ENCODE results near the gene MFSD11. TPM values are rescaled to one million over a fixed set of nuclear protein-coding genes. Genes with fewer than 3 reads are reported as not detected.
A peak's percentile ranks its signal among the peaks of the same experiment; 100 is the strongest.

The MFSD11 gene
- total and polyA plus RNA-seq, 3 experiments from 2014 or later = 22.3 to 28.4 (median 22.9) TPM

DNA sequence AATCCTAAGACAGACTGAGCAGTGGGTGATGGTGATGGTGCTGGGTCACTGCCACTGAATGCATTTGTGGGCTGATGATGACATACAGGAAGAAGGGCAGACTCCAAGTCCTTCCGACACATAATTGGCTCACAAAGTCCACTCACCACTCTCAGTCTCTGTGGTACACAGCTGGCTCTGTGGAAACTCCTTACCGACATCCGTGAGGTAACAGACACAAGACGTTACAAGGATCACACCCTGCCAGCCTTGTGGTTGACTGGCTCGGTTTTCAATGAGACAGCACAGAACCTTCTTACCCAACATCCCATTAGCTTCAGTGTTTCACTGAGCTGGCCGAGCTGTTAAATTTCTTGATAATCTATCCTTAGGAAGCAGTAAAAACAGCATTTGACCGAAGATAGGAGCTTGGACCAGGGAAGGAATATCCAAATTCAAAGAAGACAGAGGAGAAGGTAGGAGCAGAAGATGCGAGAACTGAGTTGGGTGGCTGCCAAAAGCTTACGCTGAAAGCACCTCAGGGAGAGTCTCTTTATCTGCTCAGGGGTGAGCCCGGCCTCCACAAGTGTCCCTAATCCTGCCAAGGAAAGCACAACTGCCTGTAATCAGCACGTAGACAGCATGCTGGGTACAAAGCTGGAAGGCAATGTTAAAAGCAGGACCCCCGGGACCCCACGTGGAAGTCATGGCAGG lies 21.6 kb upstream of the MFSD11 start:
- Mint-ChIP-seq H3K4me3 (peak overlapping the region; percentile 37 to 76 (median 71)), H3K4me1 (peaks cover 45 to 69% (median 46%) of the 10 kb centered on the region in 3 donors), H3K27me3 (no peaks in the 10 kb centered on the region), H3K36me3 (peaks cover 9 to 73% (median 14%) of the 10 kb centered on the region in 3 donors), H3K9me3 (no peaks in the 10 kb centered on the region), H3K27ac (peak overlapping the region; percentile 91 to 99 (median 98))
- Histone ChIP-seq H3K4me3 (ENCODE audit: low read length) (no peak overlapping the region), H3K9me3 (ENCODE audit: low read length) (no peaks in the 10 kb centered on the region), H3K27me3 (ENCODE audit: insufficient read depth, low read length, poor library complexity, severe bottlenecking) (no peaks in the 10 kb centered on the region), H3K36me3 (ENCODE audit: insufficient read depth, low read length) (peaks cover 44% of the 10 kb centered on the region), H3K4me1 (ENCODE audit: insufficient read depth, low read length) (peaks cover 33% of the 10 kb centered on the region), H3K27ac (ENCODE audit: low read depth, low read length) (peak overlapping the region; percentile 68)
- DNase-seq = peak; percentile 69 to 94 (median 84)
- CTCF ChIA-PET = interaction anchor here (0.9 to 5.7 kb wide), 7 partner anchors 10 to 193 kb away, joined by 3 to 52 read pairs (median 4); partner anchors contain the start of genes JMJD6 and METTL23
- POLR2A ChIA-PET = interaction anchor here (0.8 to 5.8 kb wide), 5 partner anchors 11 to 223 kb away, joined by 3 to 51 read pairs (median 6); partner anchors contain the start of genes JMJD6, METTL23, MFSD11 and SRSF2

DNA sequence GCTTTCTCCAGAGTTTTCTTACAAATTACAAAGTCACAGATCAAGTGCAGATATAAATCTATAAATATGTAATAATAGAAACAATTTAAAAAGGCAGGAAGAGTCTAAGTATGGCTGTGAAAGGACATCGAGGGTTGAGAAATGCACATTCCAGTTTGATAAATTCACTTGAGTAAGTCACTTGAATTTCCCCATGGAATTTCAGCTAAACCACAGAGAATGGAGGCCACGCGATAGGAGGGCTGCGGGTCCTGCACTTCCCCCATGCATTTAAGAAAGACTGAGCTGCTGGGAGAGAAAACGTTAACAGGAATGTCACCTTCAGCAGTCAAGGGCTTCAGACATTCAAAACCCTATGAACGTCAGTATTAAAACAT lies 21.1 kb upstream of the MFSD11 start:
- Histone ChIP-seq H3K9me3 (ENCODE audit: low read length) (no peaks in the 10 kb centered on the region), H3K4me1 (ENCODE audit: insufficient read depth, low read length) (peaks cover 31% of the 10 kb centered on the region), H3K4me3 (ENCODE audit: low read length) (no peak overlapping the region), H3K27me3 (ENCODE audit: insufficient read depth, low read length, poor library complexity, severe bottlenecking) (no peaks in the 10 kb centered on the region), H3K27ac (ENCODE audit: low read depth, low read length) (peak overlapping the region; percentile 68), H3K36me3 (ENCODE audit: insufficient read depth, low read length) (peaks cover 49% of the 10 kb centered on the region)
- Mint-ChIP-seq H3K27me3 (no peaks in the 10 kb centered on the region), H3K9me3 (no peaks in the 10 kb centered on the region), H3K36me3 (peaks cover 14 to 78% (median 18%) of the 10 kb centered on the region in 3 donors), H3K27ac (peak overlapping the region; percentile 91 to 99 (median 98)), H3K4me1 (peaks cover 46 to 69% (median 48%) of the 10 kb centered on the region in 3 donors), H3K4me3 (peak overlapping the region in 5 of 7 donors; percentile 57 to 76 (median 71))
- ChIA-PET POLR2A (interaction anchor here (0.8 to 5.8 kb wide), 5 partner anchors 10 to 224 kb away, joined by 3 to 51 read pairs (median 6); partner anchors contain the start of genes JMJD6, METTL23, MFSD11 and SRSF2), CTCF (interaction anchor here (0.9 to 5.7 kb wide), 8 partner anchors 8 to 193 kb away, joined by 3 to 52 read pairs (median 5); partner anchors contain the start of genes JMJD6 and METTL23)
- no peak for DNase-seq

DNA sequence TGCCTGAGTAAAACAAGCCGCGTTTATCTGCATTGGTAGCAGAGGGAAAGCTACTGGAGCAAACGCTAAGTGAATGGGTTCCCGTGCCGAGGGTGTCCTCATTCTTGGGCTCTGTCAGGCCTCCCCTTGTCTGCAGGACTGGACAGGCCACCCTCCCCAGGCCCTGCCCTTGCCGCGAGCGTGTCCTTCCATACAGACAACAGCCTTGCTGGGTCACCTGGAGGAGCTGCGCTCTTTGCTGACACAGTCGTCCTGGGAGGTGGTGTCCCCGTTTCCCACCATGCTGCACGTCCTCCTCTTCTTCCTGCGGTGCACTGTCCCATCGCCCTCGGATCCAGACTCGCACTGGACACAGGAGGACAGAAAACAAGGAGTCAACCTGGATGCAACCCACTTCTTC lies 19.4 kb upstream of the MFSD11 start:
- ChIA-PET POLR2A (no interaction called here), CTCF (interaction anchor here (1.7 to 5.7 kb wide), 3 partner anchors 8 to 195 kb away, joined by 5 to 52 read pairs (median 7); partner anchors contain the start of genes JMJD6 and METTL23)
- no peaks in the 10 kb centered on the region for H3K27me3 Mint-ChIP-seq
- no peak for DNase-seq
- peak overlapping the region; percentile 50 to 99 (median 87) for H3K27ac Mint-ChIP-seq
- Histone ChIP-seq H3K27ac (ENCODE audit: low read depth, low read length) (no peak overlapping the region), H3K27me3 (ENCODE audit: insufficient read depth, low read length, poor library complexity, severe bottlenecking) (no peaks in the 10 kb centered on the region), H3K4me1 (ENCODE audit: insufficient read depth, low read length) (peaks cover 36% of the 10 kb centered on the region), H3K36me3 (ENCODE audit: insufficient read depth, low read length) (peaks cover 60% of the 10 kb centered on the region), H3K9me3 (ENCODE audit: low read length) (no peaks in the 10 kb centered on the region), H3K4me3 (ENCODE audit: low read length) (no peak overlapping the region)
- H3K4me3 Mint-ChIP-seq = peak overlapping the region in 1 of 7 donors; percentile 61
- H3K36me3 Mint-ChIP-seq = peaks cover 19 to 87% (median 22%) of the 10 kb centered on the region in 3 donors
- H3K9me3 Mint-ChIP-seq = no peaks in the 10 kb centered on the region
- peaks cover 48 to 77% (median 52%) of the 10 kb centered on the region in 3 donors for H3K4me1 Mint-ChIP-seq

DNA sequence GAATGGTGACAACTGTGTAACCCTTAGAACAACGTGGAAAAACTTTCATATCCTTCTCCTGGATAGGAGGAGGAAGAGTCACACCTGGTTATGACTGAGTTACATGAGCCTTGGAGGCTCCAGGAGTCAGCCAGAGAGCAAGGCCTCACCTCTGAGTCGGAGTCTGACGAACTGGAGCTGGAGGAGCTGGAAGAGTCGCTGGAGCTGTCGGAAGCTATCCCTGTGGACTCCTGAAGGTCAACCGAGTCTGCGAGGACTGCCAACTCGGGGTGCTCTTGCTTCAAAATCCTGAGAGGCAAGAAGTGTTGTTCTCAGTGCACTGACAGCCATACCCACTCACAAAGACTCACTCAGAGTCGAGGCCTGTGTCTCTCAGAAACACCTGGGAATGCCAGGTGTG lies 17.7 kb upstream of the MFSD11 start:
- no peaks in the 10 kb centered on the region for H3K9me3 ChIP-seq (ENCODE audit: low read length)
- no peak overlapping the region for H3K4me3 ChIP-seq (ENCODE audit: low read length)
- peak overlapping the region in 1 of 7 donors; percentile 43 for H3K4me3 Mint-ChIP-seq
- ChIA-PET POLR2A (no interaction called here), CTCF (interaction anchor here (1.4 kb wide), 1 partner anchor 197 kb away, joined by 4 read pairs; no protein-coding TSS in a partner anchor)
- no peak for DNase-seq
- no peak overlapping the region for H3K27ac ChIP-seq (ENCODE audit: low read depth, low read length)
- H3K27me3 ChIP-seq (ENCODE audit: insufficient read depth, low read length, poor library complexity, severe bottlenecking) = no peaks in the 10 kb centered on the region
- peaks cover 16 to 91% (median 20%) of the 10 kb centered on the region in 3 donors for H3K36me3 Mint-ChIP-seq
- H3K4me1 Mint-ChIP-seq = peaks cover 50 to 78% (median 50%) of the 10 kb centered on the region in 3 donors
- peaks cover 40% of the 10 kb centered on the region for H3K4me1 ChIP-seq (ENCODE audit: insufficient read depth, low read length)
- no peaks in the 10 kb centered on the region for H3K9me3 Mint-ChIP-seq
- H3K27ac Mint-ChIP-seq = peak overlapping the region in 7 of 8 donors; percentile 2 to 96 (median 46)
- peaks cover 63% of the 10 kb centered on the region for H3K36me3 ChIP-seq (ENCODE audit: insufficient read depth, low read length)
- peaks cover 0 to 1% of the 10 kb centered on the region in 2 donors for H3K27me3 Mint-ChIP-seq

DNA sequence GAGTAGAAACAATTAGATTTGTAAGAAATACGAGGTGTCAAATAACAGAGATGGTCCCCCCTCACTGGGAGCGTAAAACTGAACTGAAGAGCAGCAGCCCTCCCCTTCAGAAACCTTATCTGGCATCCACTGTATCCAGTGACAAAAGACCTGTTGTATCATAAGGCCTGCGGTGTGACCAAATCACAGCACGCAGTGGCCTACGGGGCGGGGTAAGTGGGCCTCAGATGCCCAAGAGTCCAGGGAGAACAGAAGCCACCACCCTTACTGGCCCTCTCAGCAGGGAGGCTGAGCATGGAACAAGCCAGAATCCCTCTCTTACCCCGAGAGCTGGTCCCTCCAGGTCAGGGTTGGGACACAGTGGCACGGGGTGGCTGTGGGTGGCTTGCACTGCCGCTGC lies 17.0 kb upstream of the MFSD11 start:
- peaks cover 20 to 93% (median 23%) of the 10 kb centered on the region in 3 donors for H3K36me3 Mint-ChIP-seq
- no peak overlapping the region for H3K27ac ChIP-seq (ENCODE audit: low read depth, low read length)

DNA sequence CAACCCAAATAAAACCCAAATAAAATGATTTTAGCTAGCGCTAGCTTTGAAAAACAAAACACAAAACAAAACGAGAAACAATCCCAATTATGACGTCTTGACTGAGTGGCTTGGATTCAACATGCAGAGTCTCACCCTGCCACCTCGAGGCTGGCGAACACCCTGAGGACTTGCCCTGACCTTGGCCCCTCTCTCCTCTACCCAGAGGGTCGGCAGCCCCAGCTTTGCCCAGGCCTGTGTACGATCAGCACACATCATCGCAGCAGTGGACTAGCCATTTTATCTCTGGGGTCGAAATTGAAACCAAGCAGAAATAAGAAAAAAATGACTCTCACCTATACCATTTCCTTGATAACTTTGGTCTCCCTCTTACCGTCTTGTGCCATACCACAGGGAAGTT lies 16.5 kb upstream of the MFSD11 start:
- Mint-ChIP-seq H3K36me3 (peaks cover 20 to 92% (median 22%) of the 10 kb centered on the region in 3 donors), H3K27ac (peak overlapping the region; percentile 24 to 96 (median 59)), H3K27me3 (peaks cover 0 to 4% of the 10 kb centered on the region in 2 donors), H3K4me3 (peak overlapping the region in 3 of 7 donors; percentile 36 to 65 (median 43)), H3K4me1 (peaks cover 44 to 74% (median 45%) of the 10 kb centered on the region in 3 donors), H3K9me3 (no peaks in the 10 kb centered on the region)
- ChIA-PET CTCF (no interaction called here), POLR2A (no interaction called here)
- Histone ChIP-seq H3K27me3 (ENCODE audit: insufficient read depth, low read length, poor library complexity, severe bottlenecking) (no peaks in the 10 kb centered on the region), H3K27ac (ENCODE audit: low read depth, low read length) (no peak overlapping the region), H3K9me3 (ENCODE audit: low read length) (no peaks in the 10 kb centered on the region), H3K4me3 (ENCODE audit: low read length) (no peak overlapping the region), H3K4me1 (ENCODE audit: insufficient read depth, low read length) (peaks cover 33% of the 10 kb centered on the region), H3K36me3 (ENCODE audit: insufficient read depth, low read length) (peaks cover 63% of the 10 kb centered on the region)
- no peak for DNase-seq

More for the DNA sequence above, 17.0 kb upstream of the MFSD11 start:
- Histone ChIP-seq H3K4me1 (ENCODE audit: insufficient read depth, low read length) (peaks cover 37% of the 10 kb centered on the region), H3K4me3 (ENCODE audit: low read length) (no peak overlapping the region), H3K27me3 (ENCODE audit: insufficient read depth, low read length, poor library complexity, severe bottlenecking) (no peaks in the 10 kb centered on the region), H3K9me3 (ENCODE audit: low read length) (no peaks in the 10 kb centered on the region), H3K36me3 (ENCODE audit: insufficient read depth, low read length) (peaks cover 63% of the 10 kb centered on the region)
- no peaks in the 10 kb centered on the region for H3K9me3 Mint-ChIP-seq
- peak overlapping the region in 2 of 7 donors; percentile 40 to 43 for H3K4me3 Mint-ChIP-seq
- H3K27ac Mint-ChIP-seq = peak overlapping the region in 5 of 8 donors; percentile 2 to 96 (median 61)
- peaks cover 48 to 77% (median 49%) of the 10 kb centered on the region in 3 donors for H3K4me1 Mint-ChIP-seq
- H3K27me3 Mint-ChIP-seq = peaks cover 0 to 1% of the 10 kb centered on the region in 2 donors
- DNase-seq = no peak
- CTCF ChIA-PET = no interaction called here
- POLR2A ChIA-PET = no interaction called here

DNA sequence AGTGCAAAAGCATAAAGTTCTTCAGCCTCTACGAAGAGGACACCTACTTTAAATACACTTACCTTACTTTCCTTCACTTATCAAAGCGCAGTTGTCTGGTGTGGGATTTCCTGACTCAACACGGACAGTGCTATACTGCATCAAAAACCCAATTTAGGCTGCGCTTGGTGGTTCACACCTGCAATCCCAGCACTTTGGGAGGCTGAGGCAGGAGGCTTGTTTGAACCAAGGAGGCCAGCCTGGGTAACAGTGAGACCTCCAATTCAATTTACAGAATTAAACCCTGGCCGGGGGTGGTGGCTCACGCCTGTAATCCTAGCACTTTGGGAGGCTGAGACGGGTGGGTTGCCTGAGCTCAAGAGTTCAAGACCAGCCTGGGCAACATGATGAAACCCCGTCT lies 15.6 kb upstream of the MFSD11 start:
- no peak for DNase-seq
- no peaks in the 10 kb centered on the region for H3K27me3 ChIP-seq (ENCODE audit: insufficient read depth, low read length, poor library complexity, severe bottlenecking)
- no peak overlapping the region for H3K4me3 ChIP-seq (ENCODE audit: low read length)
- peaks cover 25% of the 10 kb centered on the region for H3K4me1 ChIP-seq (ENCODE audit: insufficient read depth, low read length)
- peaks cover 0 to 4% of the 10 kb centered on the region in 2 donors for H3K27me3 Mint-ChIP-seq
- no peak overlapping the region for H3K27ac ChIP-seq (ENCODE audit: low read depth, low read length)
- H3K9me3 ChIP-seq (ENCODE audit: low read length) = no peaks in the 10 kb centered on the region
- ChIA-PET CTCF (interaction anchor here (1.1 to 1.3 kb wide), 2 partner anchors 8 to 13 kb away, joined by 3 to 4 read pairs; no protein-coding TSS in a partner anchor), POLR2A (no interaction called here)
- peaks cover 20 to 90% (median 22%) of the 10 kb centered on the region in 3 donors for H3K36me3 Mint-ChIP-seq
- H3K36me3 ChIP-seq (ENCODE audit: insufficient read depth, low read length) = peaks cover 59% of the 10 kb centered on the region
- peak overlapping the region in 4 of 8 donors; percentile 30 to 96 (median 58) for H3K27ac Mint-ChIP-seq
- H3K9me3 Mint-ChIP-seq = no peaks in the 10 kb centered on the region
- peaks cover 37 to 68% (median 39%) of the 10 kb centered on the region in 3 donors for H3K4me1 Mint-ChIP-seq
- H3K4me3 Mint-ChIP-seq = peak overlapping the region in 1 of 7 donors; percentile 43

All from CD8-positive, alpha-beta memory T cell (primary cell).